Left cardiac atrium (tissue), 4 donors: ENCODE measurements around the gene SLC25A29. TPM values are rescaled to one million over a fixed set of nuclear protein-coding genes. Genes with fewer than 3 reads are reported as not detected.
"Not testable (repeated sequence)": the region's sequence is repeated elsewhere in the genome, so short reads cannot be mapped to it uniquely, and the experiment has no call there.

Experiments used
- ATAC-seq, 2 donors: fragments of 200-7000 bp; cut with Tn5 transposase; one replicate each; pipeline ENCODE4 v1.9.1; 2020; ENCODE audit warnings: mild to moderate bottlenecking in 2 of 2, moderate library complexity in 2 of 2
- DNase-seq: peaks from one replicate; pipeline ENCODE4 v3.0.0-alpha.2; 2020
- intact Hi-C, 2 donors: fragments of 100-400 bp; cut with DNase I; formaldehyde crosslinking; loops; one replicate each; pipeline versions ENCODE4 v1.14.1 to v1.15.1; 2022 to 2023
- total RNA-seq, 2 donors: library from RNA; stranded (reverse); fragmentation: NEBNext Ultra II Directional; extraction: Animal tissue kit (Norgen Biotek cat#: 25700); gene quantifications; one replicate each; pipeline ENCODE4 v1.2.1, GENCODE V29; 2021
- donor health status: DM: no; HTN: yes; CAD: no.
- donor health status: DM: no; HTN: yes; CAD: no; lungs with severe emphysema.
- donor health status: DM: yes; HTN: yes; CAD: no.
- donor health status: Dilated cardiomyopathy.

Gene SLC25A29
- total RNA-seq, 2 donors from 2014 or later: 19.7 to 22.1 TPM

DNA sequence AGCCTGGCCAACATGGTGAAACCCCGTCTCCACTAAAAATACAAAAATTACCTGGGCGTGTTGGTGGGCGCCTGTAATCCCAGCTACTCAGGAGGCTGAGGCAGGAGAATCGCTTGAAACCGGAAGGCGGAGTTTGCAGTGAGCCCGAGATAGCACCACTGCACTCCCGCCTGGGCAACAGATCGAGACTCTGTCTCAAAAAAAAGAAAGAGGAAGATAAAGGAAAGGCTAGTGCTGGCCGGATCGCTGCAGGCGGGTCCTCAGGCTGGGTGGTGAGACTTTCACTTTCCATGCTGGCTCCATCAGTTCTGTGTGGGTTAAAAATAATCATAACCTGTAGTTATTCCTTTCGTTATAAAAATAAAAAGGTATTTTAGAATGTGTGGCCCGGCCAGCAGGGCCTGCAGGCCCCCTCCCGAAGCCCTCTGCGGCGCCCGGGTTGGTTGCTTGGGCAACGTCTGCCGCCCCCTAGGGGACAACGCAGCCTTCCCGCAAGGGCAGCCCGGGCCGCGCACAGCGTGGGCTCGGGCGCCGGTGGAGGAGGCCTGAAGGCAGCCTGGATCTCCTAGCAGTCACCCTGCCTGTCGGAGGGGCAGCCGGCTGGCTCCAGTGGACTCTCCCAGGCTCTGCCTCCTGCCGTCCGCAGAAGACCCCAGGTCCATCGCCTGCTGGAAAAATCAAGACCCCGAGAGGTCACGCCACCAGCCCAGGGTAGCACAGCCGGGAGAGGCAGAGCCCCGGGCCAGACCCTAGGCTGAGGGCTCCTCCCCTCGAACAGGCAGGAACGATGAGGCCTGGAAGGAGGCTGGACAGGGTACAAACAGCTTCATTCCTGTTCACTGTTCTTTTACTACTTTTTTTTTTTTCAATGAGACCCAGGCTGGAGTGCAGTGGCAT, 11.9 kb upstream of the SLC25A29 start:
- ATAC-seq (peak; percentile 91), DNase-seq (peak; percentile 86)
- intact Hi-C loops: no loop called here

DNA sequence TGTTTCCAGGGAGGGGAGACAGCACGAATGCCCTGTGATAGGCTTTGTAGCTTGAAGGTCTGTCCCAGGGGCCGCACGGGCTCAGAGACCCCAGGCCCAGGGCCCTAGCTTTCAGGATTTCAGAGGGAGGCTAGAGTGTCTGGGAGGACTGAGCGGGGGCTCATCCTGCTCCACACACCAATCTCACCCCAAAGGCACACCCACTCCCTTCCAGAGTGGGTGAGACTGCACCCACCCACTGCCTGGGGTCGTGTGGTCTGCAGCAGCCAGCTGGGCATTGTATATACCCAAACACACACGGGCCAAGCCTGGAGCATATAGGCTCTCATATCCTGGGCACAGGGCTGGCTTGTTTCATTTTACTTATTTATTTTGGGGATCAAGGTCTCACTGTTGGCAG, 11.1 kb upstream of the SLC25A29 start:
- intact Hi-C loops: no loop called here
- DNase-seq (no peak), ATAC-seq (no peak)

DNA sequence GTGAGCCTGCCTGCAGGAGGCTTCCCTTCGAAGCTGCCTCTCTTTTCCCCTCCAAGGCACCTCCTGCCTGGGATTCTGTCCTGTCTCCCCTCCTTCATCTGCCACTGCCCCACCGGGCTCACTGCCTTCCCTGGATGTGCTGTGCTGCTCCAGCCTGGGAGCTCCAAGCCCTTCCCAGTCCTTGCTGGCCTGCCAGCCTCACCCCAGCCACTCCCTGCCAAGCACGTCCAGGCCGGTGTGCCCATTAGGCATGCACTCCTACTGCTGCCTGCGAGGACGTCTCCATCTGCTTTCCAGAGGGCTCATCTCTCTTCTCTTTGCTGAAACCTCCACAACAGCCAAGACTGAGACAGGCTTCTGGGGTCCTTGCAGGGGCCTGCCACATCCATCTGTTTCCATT, 8.5 kb upstream of the SLC25A29 start:
- no peak for ATAC-seq
- intact Hi-C loops: no loop called here
- DNase-seq: no peak

DNA sequence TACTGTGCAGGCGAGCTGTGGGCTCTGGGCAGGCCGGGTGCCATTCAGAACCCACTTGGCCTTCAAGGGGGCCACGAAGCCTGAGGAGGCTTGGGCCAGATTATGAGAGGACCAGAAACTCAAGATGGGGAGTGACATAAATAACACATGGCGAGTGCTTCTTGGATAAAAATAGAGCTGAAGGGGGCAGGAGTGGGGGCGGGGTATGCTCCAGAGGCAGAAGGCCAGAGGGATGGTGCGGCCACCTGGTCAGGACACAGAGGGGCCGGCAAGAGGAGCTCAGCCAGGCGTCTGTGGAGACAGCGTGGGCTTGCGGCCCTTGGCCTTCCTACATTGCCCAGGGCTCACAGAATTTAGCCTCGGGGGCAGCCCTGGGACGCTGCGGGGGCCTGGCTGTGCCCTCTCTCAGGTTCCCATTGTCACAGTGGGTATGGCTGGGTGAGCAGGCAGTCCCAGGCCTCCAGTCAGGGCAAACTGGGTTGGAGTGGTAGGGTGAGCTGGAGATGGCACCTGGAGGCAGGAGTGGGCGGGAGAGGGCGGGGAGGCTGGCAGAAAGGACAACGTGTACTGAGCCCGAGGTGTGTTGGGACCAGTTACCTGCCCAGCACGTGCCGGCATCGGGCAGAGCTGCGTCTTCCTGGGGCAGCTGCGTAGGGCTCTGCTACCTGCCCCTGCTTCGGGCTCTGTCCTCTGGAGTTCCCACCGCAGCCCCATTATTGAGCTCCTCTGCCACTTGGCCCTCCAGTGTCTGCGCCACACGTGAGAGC, 7.4 kb upstream of the SLC25A29 start:
- intact Hi-C loops: no loop called here
- DNase-seq: no peak
- no peak for ATAC-seq

DNA sequence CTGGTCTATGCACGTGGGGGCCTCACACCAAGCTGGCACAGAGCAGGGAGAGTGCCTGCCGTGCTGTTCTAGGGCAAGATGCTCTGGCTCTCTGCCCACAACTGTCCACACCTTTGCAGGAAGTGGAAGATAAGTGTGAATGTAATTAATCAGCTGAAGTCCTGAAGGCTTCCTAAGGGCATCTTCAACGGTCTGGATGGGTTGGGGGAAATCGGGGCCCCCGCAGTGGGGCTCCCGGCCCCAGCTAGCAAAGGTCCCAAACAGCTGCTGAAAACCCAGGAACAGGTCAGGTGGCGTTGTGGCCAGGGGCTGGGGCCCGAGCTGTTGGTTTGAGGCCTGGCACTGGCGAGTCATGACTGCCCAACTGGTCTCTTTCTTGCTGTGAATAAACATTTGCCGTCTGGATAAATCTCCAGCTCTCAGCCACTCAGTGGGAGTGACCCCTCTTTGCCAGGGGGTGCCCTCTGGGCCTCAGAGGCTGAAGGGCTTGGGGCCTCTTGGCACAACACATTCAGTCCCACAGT, 6.7 kb upstream of the SLC25A29 start:
- DNase-seq (no peak), ATAC-seq (peak in 1 of 2 donors; percentile 14)
- intact Hi-C loops: no loop called here

DNA sequence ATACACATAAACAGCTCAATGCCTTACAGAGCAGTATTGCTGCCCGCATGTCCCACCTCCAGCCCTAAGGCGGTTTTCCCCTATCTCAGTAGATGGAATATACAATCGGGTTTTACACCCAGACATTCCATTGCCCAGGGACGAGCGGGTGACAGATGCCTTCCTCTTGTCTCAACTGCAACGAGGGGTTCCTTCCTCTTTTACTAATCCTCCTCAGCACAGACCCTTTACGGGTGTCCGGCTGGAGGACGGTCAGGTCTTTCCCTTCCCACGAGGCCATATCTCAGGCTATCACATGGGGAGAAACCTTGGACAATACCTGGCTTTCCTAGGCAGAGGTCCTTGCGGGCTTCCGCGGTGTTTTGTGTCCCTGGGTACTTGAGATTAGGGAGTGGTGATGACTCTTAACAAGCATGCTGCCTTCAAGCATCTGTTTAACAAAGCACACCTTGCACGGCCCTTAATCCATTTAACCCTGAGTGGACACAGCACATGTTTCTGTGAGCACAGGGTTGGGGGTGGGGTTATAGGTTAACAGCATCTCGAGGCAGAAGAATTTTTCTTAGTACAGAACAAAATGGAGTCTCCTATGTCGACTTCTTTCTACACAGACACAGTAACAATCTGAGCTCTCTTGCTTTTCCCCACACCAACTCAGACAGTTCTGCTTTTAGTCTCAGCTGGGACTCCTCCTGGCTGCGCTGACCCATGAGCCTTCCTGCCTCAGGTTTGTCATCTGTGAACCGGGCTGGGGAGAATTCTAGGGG, 6.0 kb upstream of the SLC25A29 start:
- DNase-seq, ATAC-seq, intact Hi-C loops: not testable (repeated sequence)

DNA sequence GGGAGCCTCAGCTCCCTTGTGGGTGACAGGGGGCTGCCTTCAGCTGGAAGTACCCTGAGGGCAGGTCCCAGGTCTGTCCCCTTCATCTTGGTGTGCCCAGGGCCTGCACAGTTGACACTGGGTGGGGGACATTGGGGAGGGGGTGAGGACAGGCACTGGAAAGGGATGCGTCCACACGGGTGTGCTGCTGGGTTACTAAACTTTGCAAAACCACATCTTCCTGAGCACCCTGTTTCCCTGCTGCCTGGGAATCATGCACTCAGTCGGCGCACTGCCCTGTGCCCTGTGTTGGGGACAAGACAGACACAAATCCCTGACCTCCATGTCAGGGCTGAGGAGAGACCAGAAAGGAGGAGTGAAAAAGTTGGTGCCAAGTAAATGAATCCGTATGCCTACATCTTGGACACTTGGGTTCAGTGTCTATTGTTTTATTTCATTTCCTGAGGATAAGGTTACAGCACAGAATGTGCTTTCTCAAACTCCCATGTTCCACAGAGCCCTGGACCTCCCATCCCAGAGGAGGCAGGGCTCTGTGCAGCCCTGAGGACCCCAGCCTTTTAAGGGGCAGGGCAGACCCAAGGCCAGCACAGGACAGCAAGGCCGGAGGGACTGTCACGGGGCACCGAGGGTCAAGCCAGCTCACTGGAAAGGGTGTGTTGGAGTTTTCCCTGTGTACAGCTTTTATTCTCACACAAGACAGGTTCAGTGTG, 2.9 kb upstream of the SLC25A29 start:
- intact Hi-C loops: loop anchor here in 1 of 2 donors (10.0 kb wide), 1 partner anchor 66 kb away; the partner anchor contains the start of gene WDR25
- DNase-seq (no peak), ATAC-seq (no peak)

- not testable (repeated sequence) for ATAC-seq, DNase-seq
- intact Hi-C loops: loop anchor here in 1 of 2 donors (10.0 kb wide), 1 partner anchor 66 kb away; the partner anchor contains the start of gene WDR25
Observed at GRCh38 chr14:100308427-100308792, 2.2 kb upstream of the SLC25A29 start.

GRCh38 chr14:100307766-100308426, 1.7 kb upstream of the SLC25A29 start:
- ATAC-seq (no peak), DNase-seq (no peak)
- intact Hi-C loops: loop anchor here in 1 of 2 donors (10.0 kb wide), 1 partner anchor 67 kb away; the partner anchor contains the start of gene WDR25

DNA sequence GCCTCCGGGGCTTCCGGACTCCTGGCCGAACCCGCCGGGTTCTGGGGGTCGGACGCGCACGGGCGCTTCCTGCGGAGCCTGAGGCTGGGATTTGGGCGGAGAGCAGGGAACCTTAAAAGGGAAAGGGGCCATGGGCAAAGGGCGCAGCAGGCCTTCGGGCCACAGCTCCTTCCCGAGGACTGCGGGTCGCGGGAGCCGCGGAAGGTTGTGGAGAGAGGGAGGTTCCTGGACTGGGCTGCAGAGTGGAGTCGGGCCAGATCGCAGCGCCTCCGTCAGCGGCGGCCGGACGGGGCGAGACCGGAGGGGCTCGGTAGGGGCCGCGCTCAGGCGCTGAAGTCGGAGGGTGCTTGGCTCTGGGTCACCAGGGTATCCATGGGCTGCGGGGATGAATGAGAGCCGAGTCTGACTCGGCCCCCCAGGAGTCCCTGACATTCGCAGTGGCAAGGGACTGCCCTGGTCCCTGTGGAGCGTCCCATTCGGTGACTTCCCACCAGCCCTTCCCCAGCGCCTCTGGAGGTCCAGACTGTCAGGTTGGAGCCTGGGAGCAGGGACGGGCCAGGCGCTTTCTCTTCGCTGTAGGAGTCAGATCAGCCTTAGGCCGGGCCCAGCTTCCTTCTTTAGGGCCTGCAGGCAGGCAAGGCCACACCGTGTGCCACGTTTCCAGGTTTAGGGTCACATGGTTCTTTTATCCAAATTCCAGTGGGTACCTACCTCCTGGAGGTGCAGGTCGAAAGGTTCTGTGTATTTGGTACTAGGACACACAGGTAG, 938 bp upstream of the SLC25A29 start:
- DNase-seq: no peak
- intact Hi-C loops: loop anchor here in 1 of 2 donors (10.0 kb wide), 1 partner anchor 68 kb away; the partner anchor contains the start of gene WDR25

GRCh38 chr14:100305324-100306100, 732 bp downstream of the SLC25A29 start:
- ATAC-seq: peak; percentile 8 to 12
- intact Hi-C loops: loop anchor here in 1 of 2 donors (10.0 kb wide), 1 partner anchor 69 kb away; the partner anchor contains the start of gene WDR25
- peak; percentile 62 for DNase-seq

More for the DNA sequence above, 938 bp upstream of the SLC25A29 start:
- peak; percentile 10 to 11 for ATAC-seq

DNA sequence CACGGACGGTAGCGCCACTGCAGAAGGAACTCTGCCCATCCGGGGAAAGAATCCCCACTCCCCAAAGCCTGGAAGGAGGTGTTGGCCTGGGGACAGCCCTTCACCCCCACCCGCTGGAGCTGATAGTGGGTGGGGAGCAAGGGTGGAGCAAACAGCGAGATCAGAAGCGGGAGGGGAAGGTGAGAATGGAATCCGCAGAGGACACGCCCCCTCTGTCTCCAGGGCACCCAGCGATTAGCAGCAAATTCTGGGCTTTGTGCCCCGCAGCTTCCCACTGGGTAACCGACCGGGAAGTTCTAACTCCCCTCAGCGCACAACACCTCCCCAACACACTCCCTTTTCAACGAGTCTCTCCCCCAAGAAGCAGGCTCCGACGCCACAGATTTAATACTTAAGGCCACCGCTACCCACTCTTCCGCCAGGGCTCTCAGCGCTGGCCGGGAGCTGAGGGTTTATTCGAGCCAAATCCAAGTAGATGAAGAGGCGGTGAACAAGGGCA, 1.4 kb downstream of the SLC25A29 start:
- ATAC-seq: peak; percentile 21 to 34
- peak; percentile 83 for DNase-seq
- intact Hi-C loops: loop anchor here (5.0 to 10.0 kb wide), 2 partner anchors 70 to 72 kb away; partner anchors contain the start of gene WDR25 (in 2 of the 2)

DNA sequence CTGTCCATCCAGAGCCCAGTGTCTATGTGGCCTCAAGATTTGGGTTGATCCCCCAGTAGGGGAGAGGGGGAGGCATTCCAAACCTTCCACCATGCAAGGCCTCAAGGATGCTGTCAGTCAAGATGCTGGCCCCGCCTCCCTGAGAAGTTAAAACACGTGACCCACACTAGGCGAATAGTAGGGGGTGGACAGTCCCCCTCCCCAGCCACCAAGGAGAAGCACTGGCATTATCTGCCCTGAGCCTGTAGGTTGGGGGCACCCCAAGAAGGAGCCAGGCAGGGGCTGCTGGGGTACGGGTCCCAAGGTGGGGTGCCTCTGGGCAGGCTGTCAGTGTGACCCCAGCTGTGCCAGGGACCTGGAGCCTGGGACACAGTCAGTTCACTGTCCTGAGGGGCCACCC, 2.3 kb downstream of the SLC25A29 start:
- intact Hi-C loops: loop anchor here (5.0 to 10.0 kb wide), 2 partner anchors 71 to 73 kb away; partner anchors contain the start of gene WDR25 (in 2 of the 2)
- no peak for ATAC-seq
- DNase-seq: no peak

DNA sequence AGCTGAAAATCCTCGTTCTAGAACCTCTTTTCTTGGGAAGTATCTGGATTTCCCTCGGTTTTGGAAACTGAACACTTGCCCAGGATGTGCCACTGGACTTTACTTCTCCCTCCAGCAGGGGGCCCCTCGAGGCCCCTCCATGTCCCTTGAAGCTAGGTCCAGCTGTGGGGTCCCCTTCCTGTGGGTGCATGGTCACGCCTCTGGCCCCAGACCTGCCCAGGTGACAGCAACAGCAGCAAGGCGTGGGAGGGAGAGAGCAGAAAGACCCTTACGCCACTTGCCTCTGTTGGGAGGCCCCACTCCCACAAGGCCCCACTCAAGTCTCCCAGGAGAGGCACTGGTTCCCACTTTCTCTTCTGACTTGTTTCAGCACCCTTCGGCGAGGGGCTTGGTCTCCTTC, 3.1 kb downstream of the SLC25A29 start:
- ATAC-seq: no peak
- no peak for DNase-seq
- intact Hi-C loops: loop anchor here (5.0 to 10.0 kb wide), 2 partner anchors 72 to 74 kb away; partner anchors contain the start of gene WDR25 (in 2 of the 2)

- no peak for DNase-seq
Observed at GRCh38 chr14:100302616-100303015, 3.6 kb downstream of the SLC25A29 start.

GRCh38 chr14:100299238-100299560, 7.0 kb downstream of the SLC25A29 start:
- DNase-seq: peak; percentile 22
- intact Hi-C loops: no loop called here

More at GRCh38 chr14:100302616-100303015, 3.6 kb downstream of the SLC25A29 start:
- intact Hi-C loops: loop anchor here (5.0 to 10.0 kb wide), 2 partner anchors 72 to 75 kb away; partner anchors contain the start of gene WDR25 (in 2 of the 2)
- ATAC-seq: no peak

More at GRCh38 chr14:100299238-100299560, 7.0 kb downstream of the SLC25A29 start:
- no peak for ATAC-seq
